WTC11 (cell line): ENCODE results near the gene NCAPD2. TPM values are rescaled to one million over a fixed set of nuclear protein-coding genes. Genes with fewer than 3 reads are reported as not detected.
"Not testable (repeated sequence)": the region's sequence is repeated elsewhere in the genome, so short reads cannot be mapped to it uniquely, and the experiment has no call there.

ENCODE experiments used
- ATAC-seq: fragments of 200-7000 bp; cut with Tn5 transposase; 2 replicates; pipeline ENCODE4 v1.10.0; 2021; ENCODE audit warnings: mild to moderate bottlenecking, moderate library complexity
- CTCF ChIA-PET: fragments of 300-600 bp; sonication (Branson Sonifier 250); formaldehyde crosslinking; loops from one replicate; lab custom pipeline; 2021; ENCODE audit warnings: antibody characterized with exemption; lab: Charles Lee
- POLR2A ChIA-PET: fragments of 350-600 bp; sonication (Branson Sonifier 250); formaldehyde crosslinking; loops from one replicate; lab custom pipeline; 2021; ENCODE audit warnings: antibody characterized with exemption; lab: Charles Lee
- DNase-seq: peaks from one replicate; pipeline ENCODE4 v3.0.0; 2021; ENCODE audit warnings: low spot score
- H3K27ac Mint-ChIP-seq: 2 replicates; pipeline ENCODE4 v1.8.0; 2021; ENCODE audit warnings: mixed read lengths
- H3K27me3 Mint-ChIP-seq: 2 replicates; pipeline ENCODE4 v1.8.0; 2021; ENCODE audit warnings: low read depth, mild to moderate bottlenecking, moderate library complexity, mixed read lengths
- H3K36me3 Mint-ChIP-seq: 2 replicates; pipeline ENCODE4 v1.8.0; 2021; ENCODE audit warnings: mixed read lengths
- H3K4me1 Mint-ChIP-seq: 2 replicates; pipeline ENCODE4 v1.8.0; 2022; ENCODE audit warnings: mixed read lengths
- H3K4me3 Mint-ChIP-seq: 2 replicates; pipeline ENCODE4 v1.8.0; 2021; ENCODE audit warnings: mild to moderate bottlenecking, moderate library complexity, mixed read lengths
- H3K9me3 Mint-ChIP-seq: 2 replicates; pipeline ENCODE4 v1.8.0; 2021; ENCODE audit warnings: mixed read lengths
- ATF3 ChIP-seq: sonication (generic); formaldehyde crosslinking; conservative IDR thresholded peaks from 2 replicates; pipeline ENCODE4 v1.8.1; 2022; ENCODE audit warnings: mild to moderate bottlenecking, missing genetic modification reagents
- CREM ChIP-seq: sonication (generic); formaldehyde crosslinking; IDR thresholded peaks from 2 replicates; pipeline ENCODE4 v1.8.1; 2022; ENCODE audit warnings: mild to moderate bottlenecking, missing genetic modification reagents, moderate library complexity
- ERG ChIP-seq: fragments of 250-450 bp; sonication (Bioruptor Pico); IDR thresholded peaks from 2 replicates; pipeline ENCODE4 v1.8.0; 2021; ENCODE audit warnings: mild to moderate bottlenecking
- MXD4 ChIP-seq: fragments of 250-450 bp; sonication (Bioruptor Pico); IDR thresholded peaks from 2 replicates; pipeline ENCODE4 v1.8.0; 2021; ENCODE audit warnings: mild to moderate bottlenecking, moderate library complexity, borderline replicate concordance
- PRRX2 ChIP-seq: fragments of 250-450 bp; sonication (Bioruptor Pico); IDR thresholded peaks from 2 replicates; pipeline ENCODE4 v1.8.0; 2021; ENCODE audit warnings: mild to moderate bottlenecking
- RELA ChIP-seq: sonication (generic); formaldehyde crosslinking; IDR thresholded peaks from 2 replicates; pipeline ENCODE4 v1.8.1; 2022; ENCODE audit warnings: missing genetic modification reagents, mild to moderate bottlenecking, borderline replicate concordance
- SP1 ChIP-seq: sonication (generic); formaldehyde crosslinking; conservative IDR thresholded peaks from 2 replicates; pipeline ENCODE4 v1.8.1; 2022; ENCODE audit warnings: missing genetic modification reagents
- TEAD4 ChIP-seq: sonication (generic); formaldehyde crosslinking; IDR thresholded peaks from 2 replicates; pipeline ENCODE4 v1.8.0; 2022; ENCODE audit warnings: mild to moderate bottlenecking, missing genetic modification reagents
- USF1 ChIP-seq: sonication (generic); formaldehyde crosslinking; IDR thresholded peaks from 2 replicates; pipeline ENCODE4 v1.8.0; 2022; ENCODE audit warnings: mild to moderate bottlenecking, missing genetic modification reagents
- ZBTB43 ChIP-seq: sonication (generic); formaldehyde crosslinking; IDR thresholded peaks from 2 replicates; pipeline ENCODE4 v1.8.1; 2023; ENCODE audit warnings: mild to moderate bottlenecking, missing genetic modification reagents
- ZMAT4 ChIP-seq: fragments of 250-450 bp; sonication (Bioruptor Pico); IDR thresholded peaks from 2 replicates; pipeline ENCODE4 v1.9.0; 2021; ENCODE audit warnings: mild to moderate bottlenecking
- ZNF416 ChIP-seq: fragments of 250-450 bp; sonication (Bioruptor Pico); IDR thresholded peaks from 2 replicates; pipeline ENCODE4 v1.9.0; 2021; ENCODE audit warnings: mild to moderate bottlenecking, inconsistent platforms
- total RNA-seq: library from RNA; stranded (reverse); gene quantifications from 3 replicates; pipeline ENCODE4 v1.2.3, GENCODE V29; 2021
- TF ChIP-seq, protein P1 (sequence below): fragments of 250-450 bp; sonication (Bioruptor Pico); conservative IDR thresholded peaks from 2 replicates; pipeline ENCODE4 v1.9.0; 2021; ENCODE audit warnings: mild to moderate bottlenecking
- TF ChIP-seq, protein P2 (sequence below): sonication (generic); formaldehyde crosslinking; IDR thresholded peaks from 2 replicates; pipeline ENCODE4 v1.8.0; 2022; ENCODE audit warnings: mild to moderate bottlenecking, missing genetic modification reagents
- TF ChIP-seq, protein P3 (sequence below): fragments of 200-600 bp; IDR thresholded peaks from 2 replicates; pipeline ENCODE4 v1.8.0; 2022; ENCODE audit warnings: antibody characterized with exemption
- TF ChIP-seq, protein P4 (sequence below): sonication (generic); formaldehyde crosslinking; IDR thresholded peaks from 2 replicates; pipeline ENCODE4 v1.8.0; 2023; ENCODE audit warnings: missing genetic modification reagents

NCAPD2 gene
- total RNA-seq, 1 experiment from 2014 or later = 141 TPM

GRCh38 chr12:6472491-6472890, 21.4 kb upstream of the NCAPD2 start:
- ATAC-seq = no peak
- Mint-ChIP-seq H3K4me1 (peaks cover 20% of the 10 kb centered on the region), H3K36me3 (peaks cover 13% of the 10 kb centered on the region), H3K9me3 (peaks cover 14% of the 10 kb centered on the region), H3K27ac (no peak overlapping the region), H3K4me3 (no peak overlapping the region), H3K27me3 (peaks cover 26% of the 10 kb centered on the region)
- ChIA-PET CTCF (no interaction called here), POLR2A (no interaction called here)
- no peak for TF ChIP-seq ZMAT4 (CRISPR knock-in tag)
- no peak for TF ChIP-seq ERG
- TF ChIP-seq MXD4 (CRISPR knock-in tag) = no peak
- TF ChIP-seq USF1 (CRISPR knock-in tag) = no peak
- DNase-seq = peak; percentile 8

DNA sequence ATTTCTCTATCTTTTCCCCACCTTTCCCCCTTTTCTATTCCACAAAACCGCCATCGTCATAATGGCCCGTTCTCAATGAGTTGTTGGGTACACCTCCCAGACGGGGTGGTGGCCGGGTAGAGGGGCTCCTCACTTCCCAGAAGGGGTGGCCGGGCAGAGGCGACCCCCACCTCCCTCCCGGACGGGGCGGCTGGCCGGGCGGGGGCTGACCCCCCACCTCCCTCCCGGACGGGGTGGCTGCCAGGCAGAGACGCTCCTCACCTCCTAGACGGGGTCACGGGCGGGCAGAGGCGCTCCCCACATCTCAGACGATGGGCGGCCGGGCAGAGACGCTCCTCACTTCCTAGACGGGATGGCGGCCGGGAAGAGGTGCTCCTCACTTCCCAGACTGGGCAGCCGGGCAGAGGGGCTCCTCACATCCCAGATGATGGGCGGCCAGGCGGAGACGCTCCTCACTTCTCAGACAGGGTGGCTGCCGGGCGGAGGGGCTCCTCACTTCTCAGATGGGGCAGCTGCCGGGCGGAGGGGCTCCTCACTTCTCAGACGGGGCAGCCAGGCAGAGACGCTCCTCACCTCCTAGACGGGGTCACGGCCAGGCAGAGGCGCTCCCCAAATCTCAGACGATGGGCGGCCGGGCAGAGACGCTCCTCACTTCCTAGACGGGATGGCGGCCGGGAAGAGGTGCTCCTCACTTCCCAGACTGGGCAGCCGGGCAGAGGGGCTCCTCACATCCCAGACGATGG, 18.5 kb upstream of the NCAPD2 start:
- H3K4me1 Mint-ChIP-seq, POLR2A ChIA-PET, H3K27ac Mint-ChIP-seq, H3K36me3 Mint-ChIP-seq, CTCF ChIA-PET, H3K4me3 Mint-ChIP-seq, ATAC-seq: not testable (repeated sequence)
- H3K9me3 Mint-ChIP-seq = peaks cover 14% of the 10 kb centered on the region
- H3K27me3 Mint-ChIP-seq = peaks cover 23% of the 10 kb centered on the region
- peak; percentile 4 for DNase-seq

GRCh38 chr12:6476489-6476888, 17.4 kb upstream of the NCAPD2 start:
- Mint-ChIP-seq H3K4me1 (0 out of 2 replicates have a peak, but pooled peaks cover 6% of the 10 kb centered on the region), H3K9me3 (peaks cover 14% of the 10 kb centered on the region), H3K36me3 (peaks cover 6% of the 10 kb centered on the region), H3K27me3 (peaks cover 23% of the 10 kb centered on the region), H3K27ac (no peak overlapping the region), H3K4me3 (no peak overlapping the region)
- no peak for DNase-seq
- ChIA-PET POLR2A (no interaction called here), CTCF (no interaction called here)
- TF ChIP-seq, protein P1, sequence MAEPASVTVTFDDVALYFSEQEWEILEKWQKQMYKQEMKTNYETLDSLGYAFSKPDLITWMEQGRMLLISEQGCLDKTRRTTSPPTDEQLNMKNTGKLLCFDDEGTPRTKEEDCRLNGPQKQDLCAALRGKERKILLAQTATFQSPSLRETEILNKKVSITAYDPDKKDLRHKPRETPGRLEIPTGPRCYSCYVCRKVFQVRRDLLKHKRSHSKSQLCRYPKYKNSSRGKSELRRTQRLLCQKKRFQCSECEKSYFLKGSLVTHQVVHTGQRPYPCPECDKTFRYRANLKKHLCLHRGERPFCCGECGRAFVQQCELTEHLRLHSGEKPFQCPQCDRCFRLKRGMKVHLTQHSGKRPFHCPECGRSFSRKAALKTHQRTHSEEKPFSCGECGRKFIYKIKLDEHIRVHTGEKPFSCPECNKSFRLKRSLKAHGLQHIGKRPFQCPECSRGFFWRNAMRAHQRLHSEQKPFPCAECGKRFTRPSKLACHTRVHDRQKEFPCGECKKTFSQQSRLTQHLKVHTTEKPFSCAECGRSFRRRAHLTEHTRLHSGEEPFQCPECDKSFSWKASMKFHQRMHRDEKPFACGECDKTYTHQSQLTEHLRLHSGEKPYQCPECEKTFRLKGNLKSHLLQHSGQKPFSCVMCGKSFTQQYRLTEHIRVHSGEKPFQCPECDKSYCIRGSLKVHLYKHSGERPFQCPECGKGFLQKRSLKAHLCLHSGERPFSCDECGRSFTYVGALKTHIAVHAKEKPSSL (CRISPR knock-in tag) = no peak
- TF ChIP-seq SP1 (no peak), TEAD4 (CRISPR knock-in tag) (no peak), ATF3 (CRISPR knock-in tag) (no peak), ZBTB43 (CRISPR knock-in tag) (no peak), ZNF416 (CRISPR knock-in tag) (no peak), PRRX2 (no peak), CREM (CRISPR knock-in tag) (no peak), RELA (CRISPR knock-in tag) (no peak)
- TF ChIP-seq, protein P2, sequence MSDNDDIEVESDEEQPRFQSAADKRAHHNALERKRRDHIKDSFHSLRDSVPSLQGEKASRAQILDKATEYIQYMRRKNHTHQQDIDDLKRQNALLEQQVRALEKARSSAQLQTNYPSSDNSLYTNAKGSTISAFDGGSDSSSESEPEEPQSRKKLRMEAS (CRISPR knock-in tag) = no peak
- TF ChIP-seq, protein P3, sequence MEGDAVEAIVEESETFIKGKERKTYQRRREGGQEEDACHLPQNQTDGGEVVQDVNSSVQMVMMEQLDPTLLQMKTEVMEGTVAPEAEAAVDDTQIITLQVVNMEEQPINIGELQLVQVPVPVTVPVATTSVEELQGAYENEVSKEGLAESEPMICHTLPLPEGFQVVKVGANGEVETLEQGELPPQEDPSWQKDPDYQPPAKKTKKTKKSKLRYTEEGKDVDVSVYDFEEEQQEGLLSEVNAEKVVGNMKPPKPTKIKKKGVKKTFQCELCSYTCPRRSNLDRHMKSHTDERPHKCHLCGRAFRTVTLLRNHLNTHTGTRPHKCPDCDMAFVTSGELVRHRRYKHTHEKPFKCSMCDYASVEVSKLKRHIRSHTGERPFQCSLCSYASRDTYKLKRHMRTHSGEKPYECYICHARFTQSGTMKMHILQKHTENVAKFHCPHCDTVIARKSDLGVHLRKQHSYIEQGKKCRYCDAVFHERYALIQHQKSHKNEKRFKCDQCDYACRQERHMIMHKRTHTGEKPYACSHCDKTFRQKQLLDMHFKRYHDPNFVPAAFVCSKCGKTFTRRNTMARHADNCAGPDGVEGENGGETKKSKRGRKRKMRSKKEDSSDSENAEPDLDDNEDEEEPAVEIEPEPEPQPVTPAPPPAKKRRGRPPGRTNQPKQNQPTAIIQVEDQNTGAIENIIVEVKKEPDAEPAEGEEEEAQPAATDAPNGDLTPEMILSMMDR = no peak
- TF ChIP-seq, protein P4, sequence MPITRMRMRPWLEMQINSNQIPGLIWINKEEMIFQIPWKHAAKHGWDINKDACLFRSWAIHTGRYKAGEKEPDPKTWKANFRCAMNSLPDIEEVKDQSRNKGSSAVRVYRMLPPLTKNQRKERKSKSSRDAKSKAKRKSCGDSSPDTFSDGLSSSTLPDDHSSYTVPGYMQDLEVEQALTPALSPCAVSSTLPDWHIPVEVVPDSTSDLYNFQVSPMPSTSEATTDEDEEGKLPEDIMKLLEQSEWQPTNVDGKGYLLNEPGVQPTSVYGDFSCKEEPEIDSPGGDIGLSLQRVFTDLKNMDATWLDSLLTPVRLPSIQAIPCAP (CRISPR knock-in tag) = no peak
- no peak for ATAC-seq

DNA sequence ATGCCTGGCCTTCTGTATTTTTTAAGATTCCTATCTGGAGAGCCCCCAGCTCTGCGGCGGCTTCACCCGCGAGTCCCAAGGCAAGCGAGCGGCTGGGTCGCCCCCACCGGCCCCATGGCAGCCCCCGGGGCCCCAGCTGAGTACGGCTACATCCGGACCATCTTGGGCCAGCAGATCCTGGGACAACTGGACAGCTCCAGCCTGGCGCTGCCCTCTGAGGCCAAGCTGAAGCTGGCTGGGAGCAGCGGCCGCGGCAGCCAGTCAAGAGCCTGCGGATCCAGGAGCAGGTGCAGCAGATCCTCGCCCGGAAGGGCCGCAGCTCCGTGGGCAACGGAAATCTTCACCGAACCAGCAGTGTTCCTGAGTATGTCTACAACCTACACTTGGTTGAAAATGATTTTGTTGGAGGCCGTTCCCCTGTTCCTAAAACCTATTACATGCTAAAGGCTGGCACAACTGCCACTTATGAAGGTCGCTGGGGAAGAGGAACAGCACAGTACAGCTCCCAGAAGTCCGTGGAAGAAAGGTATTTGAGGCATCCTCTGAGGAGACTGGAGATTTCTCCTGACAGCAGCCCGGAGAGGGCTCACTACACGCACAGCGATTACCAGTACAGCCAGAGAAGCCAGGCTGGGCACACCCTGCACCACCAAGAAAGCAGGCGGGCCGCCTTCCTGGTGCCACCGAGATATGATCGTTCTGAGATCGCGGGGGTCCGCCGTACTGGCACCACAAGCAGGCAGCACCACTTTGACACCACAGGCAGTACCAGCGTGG, 16.1 kb upstream of the NCAPD2 start:
- H3K4me1 Mint-ChIP-seq, ATAC-seq, POLR2A ChIA-PET, DNase-seq, H3K4me3 Mint-ChIP-seq, H3K36me3 Mint-ChIP-seq, H3K27ac Mint-ChIP-seq: not testable (repeated sequence)
- H3K27me3 Mint-ChIP-seq = peaks cover 15% of the 10 kb centered on the region
- peaks cover 14% of the 10 kb centered on the region for H3K9me3 Mint-ChIP-seq
- CTCF ChIA-PET = interaction anchor here (0.7 kb wide), 1 partner anchor 415 kb away, joined by 3 read pairs; no protein-coding TSS in a partner anchor
